GM12878 (cell line): Measurements from ENCODE around the gene DLG2. TPM values are rescaled to one million over a fixed set of nuclear protein-coding genes. Genes with fewer than 3 reads are reported as not detected.

Experiments
- ATAC-seq: fragments of 200-7000 bp; cut with Tn5 transposase; 3 replicates; pipeline ENCODE4 v1.9.1; 2020; ENCODE audit warnings: mild to moderate bottlenecking, moderate library complexity
- BruUV-seq: library from RNA; stranded (reverse); fragments of 400-500 nt; replicated peaks from 2 replicates; lab custom pipeline; 2021; lab: Mats Ljungman, UMichigan
- CTCF ChIA-PET: fragments of 300-600 bp; sonication (Branson Sonifier 250); formaldehyde crosslinking; extraction: SDS; loops from one replicate; lab custom pipeline; 2021; ENCODE audit warnings: inconsistent platforms; lab: Yijun Ruan, JAX
- POLR2A ChIA-PET: fragments of 350-600 bp; formaldehyde crosslinking; extraction: SDS; loops from one replicate; lab custom pipeline; 2021; ENCODE audit warnings: inconsistent platforms; lab: Charles Lee
- RAD21 ChIA-PET: fragments of 300-600 bp; sonication (Branson Sonifier 250); formaldehyde crosslinking; loops from one replicate; lab custom pipeline; 2023; ENCODE audit warnings: antibody characterized with exemption; ENCODE audit not compliant: unreplicated experiment; lab: Charles Lee
- SMC1A ChIA-PET: fragments of 300-600 bp; sonication (Branson Sonifier 250); formaldehyde crosslinking; loops from one replicate; lab custom pipeline; 2023; ENCODE audit not compliant: unreplicated experiment, uncharacterized antibody; lab: Charles Lee
- DNase-seq: peaks from one replicate; pipeline ENCODE4 v3.0.0-alpha.2; 2011; ENCODE audit warnings: low read depth, low spot score
- FAIRE-seq: peaks from 3 replicates; lab custom pipeline; 2011; peaks lifted over from hg19 to GRCh38; lab: Jason Lieb, UNC
- H2AFZ ChIP-seq: 2 replicates; pipeline ENCODE4 v1.6.0; 2011; ENCODE audit warnings: low read depth, low read length, control low read depth; ENCODE audit not compliant: control insufficient read depth
- H3K27ac ChIP-seq: 2 replicates; pipeline ENCODE4 v1.5.1; 2011; ENCODE audit warnings: control low read depth; ENCODE audit not compliant: control insufficient read depth, insufficient read depth
- H3K27me3 ChIP-seq, 2 experiments: replicated peaks in 1 of 2; 2 replicates each; pipeline versions ENCODE4 v1.6.0 to v1.6.1; 2011; ENCODE audit warnings: low read length in 1 of 2; ENCODE audit not compliant: control insufficient read depth in 2 of 2, insufficient read depth in 2 of 2
- H3K36me3 ChIP-seq, 2 experiments: 2 replicates each; pipeline ENCODE4 v1.5.1; 2011; ENCODE audit warnings: low read length in 1 of 2; ENCODE audit not compliant: control insufficient read depth in 2 of 2, insufficient read depth in 2 of 2
- H3K4me1 ChIP-seq: 2 replicates; pipeline ENCODE4 v1.6.1; 2011; ENCODE audit warnings: mild to moderate bottlenecking, low read length, moderate library complexity, mixed read lengths; ENCODE audit not compliant: control insufficient read depth, insufficient read depth
- H3K4me2 ChIP-seq: 2 replicates; pipeline ENCODE4 v1.6.0; 2011; ENCODE audit warnings: control low read depth; ENCODE audit not compliant: control insufficient read depth, insufficient read depth
- H3K4me3 ChIP-seq: fragments of 200-600 bp; sonication (generic); 2 replicates; pipeline ENCODE4 v1.5.1; 2016
- H3K79me2 ChIP-seq: 2 replicates; pipeline ENCODE4 v1.6.0; 2011; ENCODE audit warnings: low read length; ENCODE audit not compliant: control insufficient read depth, insufficient read depth
- H3K9ac ChIP-seq: 2 replicates; pipeline ENCODE4 v1.8.0; 2011; ENCODE audit warnings: low read length, control low read depth, mixed read lengths; ENCODE audit not compliant: control insufficient read depth, insufficient read depth
- H3K9me3 ChIP-seq: replicated peaks from 3 replicates; pipeline ENCODE4 v1.5.1; 2011; ENCODE audit warnings: mild to moderate bottlenecking, low read length; ENCODE audit not compliant: control insufficient read depth, insufficient read depth
- H4K20me1 ChIP-seq: 2 replicates; pipeline ENCODE4 v1.6.0; 2011; ENCODE audit not compliant: control insufficient read depth, insufficient read depth
- BCLAF1 ChIP-seq: fragments of 450-650 bp; IDR thresholded peaks from 2 replicates; pipeline ENCODE4 v1.6.1; 2017; ENCODE audit warnings: antibody characterized with exemption, mild to moderate bottlenecking, moderate library complexity
- BMI1 ChIP-seq: fragments of 450-650 bp; IDR thresholded peaks from 2 replicates; pipeline ENCODE4 v1.6.1; 2016; ENCODE audit warnings: mild to moderate bottlenecking, moderate library complexity, borderline replicate concordance
- CBFB ChIP-seq: IDR thresholded peaks from 2 replicates; pipeline ENCODE4 v1.6.1; 2016; ENCODE audit warnings: antibody characterized with exemption, low read depth
- CBX5 ChIP-seq: sonication (generic); IDR thresholded peaks from 2 replicates; pipeline ENCODE4 v1.6.1; 2016; ENCODE audit warnings: low read depth, moderate library complexity, mild to moderate bottlenecking, inconsistent platforms
- DPF2 ChIP-seq: fragments of 450-650 bp; IDR thresholded peaks from 2 replicates; pipeline ENCODE4 v1.6.1; 2017; ENCODE audit warnings: mild to moderate bottlenecking
- E2F8 ChIP-seq: fragments of 450-650 bp; IDR thresholded peaks from 2 replicates; pipeline ENCODE4 v1.6.1; 2018; ENCODE audit warnings: mild to moderate bottlenecking, low read depth, moderate library complexity; ENCODE audit not compliant: partially characterized antibody
- GATAD2B ChIP-seq: fragments of 450-650 bp; conservative IDR thresholded peaks from 2 replicates; pipeline ENCODE4 v1.6.1; 2017; ENCODE audit warnings: low read depth, mild to moderate bottlenecking, moderate library complexity
- JUND ChIP-seq: IDR thresholded peaks from 2 replicates; pipeline ENCODE4 v1.6.1; 2012; ENCODE audit warnings: low read depth, mild to moderate bottlenecking, low read length, improper control_type of control experiment, moderate library complexity
- MTA3 ChIP-seq: IDR thresholded peaks from 2 replicates; pipeline ENCODE4 v1.6.1; 2012; ENCODE audit warnings: low read length, inconsistent platforms, borderline replicate concordance
- MYC ChIP-seq: IDR thresholded peaks from 2 replicates; pipeline ENCODE4 v1.6.1; 2011; ENCODE audit warnings: mild to moderate bottlenecking, low read length, moderate library complexity, inconsistent platforms; ENCODE audit not compliant: insufficient read depth, insufficient replicate concordance, insufficient read length, severe bottlenecking
- TBL1XR1 ChIP-seq: IDR thresholded peaks from 2 replicates; pipeline ENCODE4 v1.6.1; 2012; ENCODE audit warnings: low read depth, low read length, improper control_type of control experiment
- WRNIP1 ChIP-seq: IDR thresholded peaks from 2 replicates; pipeline ENCODE4 v1.6.1; 2011; ENCODE audit warnings: low read depth, low read length, improper control_type of control experiment, borderline replicate concordance
- ZBED1 ChIP-seq: IDR thresholded peaks from 2 replicates; pipeline ENCODE4 v1.6.1; 2016; ENCODE audit warnings: borderline replicate concordance
- WGBS: methylation state at CpG from one replicate; pipeline ENCODE4 v1.1.6; 2016; ENCODE audit warnings: low lambda C conversion rate; ENCODE audit not compliant: insufficient replicate concordance, insufficient coverage; ENCODE audit errors: missing lambda C conversion rate; 5-methylcytosine and 5-hydroxymethylcytosine counted together
- in situ Hi-C: fragments of 300-500 bp; cut with MboI; formaldehyde crosslinking; loops from 9 replicates; pipeline ENCODE4 v1.14.3; 2018; ENCODE audit warnings: mixed read lengths
- intact Hi-C: fragments of 100-400 bp; cut with micrococcal nuclease; formaldehyde crosslinking; loops from one replicate; pipeline ENCODE4 v1.14.2; 2022; ENCODE audit not compliant: unreplicated experiment
- polyA plus RNA-seq, 11 experiments: library from polyadenylated mRNA; depleted of rRNA in 4 of 11; unstranded in 6 of 11; stranded (reverse) in 5 of 11; fragments of >200 nt; fragmentation: Nextera tagmentation in 4 of 11; fragmentation: Illumina TruSeq in 1 of 11; extraction: Ambion mirVana in 4 of 11; extraction: Trizol in 1 of 11; gene quantifications; 1 replicate in 1 of 11; 2 replicates in 10 of 11; pipeline versions ENCODE4 v1.2.1 to v1.2.3, GENCODE V29; 2011 to 2016; ENCODE audit warnings: inconsistent platforms in 2 of 11, missing spikeins in 2 of 11, low read depth in 1 of 11
- total RNA-seq, 4 experiments: library from RNA; depleted of rRNA in 3 of 4; stranded (reverse); fragments of >200 nt in 3 of 4; fragmentation: Illumina TruSeq in 1 of 4; extraction: Trizol in 1 of 4; gene quantifications; 2 replicates each; pipeline versions ENCODE4 v1.2.1 to v1.2.3, GENCODE V29; 2013 to 2021
- TF ChIP-seq, protein P1 (sequence below): IDR thresholded peaks from 2 replicates; pipeline ENCODE4 v1.6.1; 2011; ENCODE audit warnings: borderline replicate concordance, low read depth, mild to moderate bottlenecking, moderate library complexity, mixed read lengths, low read length; ENCODE audit not compliant: insufficient read depth; ENCODE audit errors: extremely low read length

DLG2 gene
- total and polyA plus RNA-seq, 10 of the 15 experiments (the other 5 are each of a cell fraction or from before 2014, with no cell fraction given), result 0.09 to 0.98 (median 0.35) TPM

GRCh38 chr11:83691451-83691950 lies 1935.6 kb downstream of the DLG2 start (continued):
- no peak for TF ChIP-seq WRNIP1
- TF ChIP-seq TBL1XR1, result no peak
- no peak for TF ChIP-seq JUND

- H3K4me1 ChIP-seq, result no peaks in the 10 kb centered on the region
- ChIA-PET RAD21 (no interaction called here), SMC1A (interaction anchor here (1.0 kb wide), 1 partner anchor 11 kb away, joined by 3 read pairs; no protein-coding TSS in a partner anchor), POLR2A (no interaction called here), CTCF (no interaction called here)
- no peak overlapping the region for H3K4me3 ChIP-seq
- no peaks in the 10 kb centered on the region for H3K9me3 ChIP-seq
- in situ Hi-C loops, result no loop called here
- WGBS, result 41% methylated on average over 1 of the region's 1 CpG
- intact Hi-C loops, result no loop called here
- H3K27ac ChIP-seq, result no peak overlapping the region
- H2AFZ ChIP-seq, result no peak overlapping the region
- BruUV-seq, result no TSS peak
- no peak overlapping the region for H3K4me2 ChIP-seq
- no peak for ATAC-seq
- no peaks in the 10 kb centered on the region for H3K36me3 ChIP-seq
- no peak for TF ChIP-seq CBFB
- TF ChIP-seq BCLAF1, result no peak
- TF ChIP-seq MTA3, result no peak
- TF ChIP-seq MYC, result no peak
- no peak for TF ChIP-seq E2F8
- TF ChIP-seq GATAD2B, result no peak
- TF ChIP-seq CBX5, result no peak
- TF ChIP-seq DPF2, result no peak
- TF ChIP-seq, protein P1, sequence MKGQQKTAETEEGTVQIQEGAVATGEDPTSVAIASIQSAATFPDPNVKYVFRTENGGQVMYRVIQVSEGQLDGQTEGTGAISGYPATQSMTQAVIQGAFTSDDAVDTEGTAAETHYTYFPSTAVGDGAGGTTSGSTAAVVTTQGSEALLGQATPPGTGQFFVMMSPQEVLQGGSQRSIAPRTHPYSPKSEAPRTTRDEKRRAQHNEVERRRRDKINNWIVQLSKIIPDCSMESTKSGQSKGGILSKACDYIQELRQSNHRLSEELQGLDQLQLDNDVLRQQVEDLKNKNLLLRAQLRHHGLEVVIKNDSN, result no peak
- no peak for TF ChIP-seq BMI1
- no peak for TF ChIP-seq ZBED1
- no peak overlapping the region for H3K9ac ChIP-seq
- no peaks in the 10 kb centered on the region for H4K20me1 ChIP-seq
- 0 out of 4 replicates have a peak, but pooled peaks cover 0 to 2% of the 10 kb centered on the region in 2 experiments for H3K27me3 ChIP-seq
- no peaks in the 10 kb centered on the region for H3K79me2 ChIP-seq
- no peak for FAIRE-seq
- no peak for DNase-seq
These were observed 1937.9 kb downstream of the DLG2 start for GRCh38 chr11:83689144-83689780.
